NCI-H1105 (cell line): ENCODE measurements around the gene BTNL9.
"Not testable (repeated sequence)": the region's sequence is repeated elsewhere in the genome, so short reads cannot be mapped to it uniquely, and the experiment has no call there.

Experiments
- DNase-seq: peaks from one replicate; lab custom pipeline; 2025; lab: John Stamatoyannopoulos, UW

The BTNL9 gene

DNA sequence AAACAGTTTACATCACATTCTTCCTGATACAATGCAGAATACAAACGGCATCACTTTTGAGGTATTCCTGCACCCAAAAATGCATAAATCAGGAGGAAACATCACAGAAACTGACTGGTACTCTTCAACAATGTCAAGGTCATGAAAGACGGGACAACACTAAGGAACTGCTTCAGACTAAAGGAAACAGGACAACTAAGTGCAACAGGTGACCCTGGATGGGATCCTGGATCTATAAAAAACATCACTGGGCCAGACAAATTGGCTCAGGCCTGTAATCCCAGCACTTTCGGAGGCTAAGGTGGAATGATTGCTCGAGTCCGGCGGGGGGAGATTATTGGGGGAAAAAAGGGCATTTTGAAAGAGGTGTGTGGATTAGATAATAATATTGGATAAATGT lies 22.6 kb downstream of the BTNL9 start:
- DNase-seq: no peak

DNA sequence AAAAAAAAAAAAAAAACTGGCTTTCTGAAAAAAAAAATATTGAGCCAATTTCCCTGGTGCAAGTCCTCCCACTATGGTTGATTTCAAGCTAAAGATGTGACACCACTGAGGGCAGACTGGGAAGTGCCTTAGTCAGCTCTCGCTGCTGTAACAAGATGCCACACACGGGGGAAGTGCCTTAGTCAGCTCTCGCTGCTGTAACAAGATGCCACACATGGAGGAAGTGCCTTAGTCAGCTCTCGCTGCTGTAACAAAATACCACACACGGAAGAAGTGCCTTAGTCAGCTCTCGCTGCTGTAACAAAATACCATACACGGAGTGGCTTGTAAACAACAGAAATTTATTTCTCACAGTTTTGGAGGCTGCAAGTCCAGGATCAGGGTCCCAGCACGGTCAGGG lies 23.4 kb downstream of the BTNL9 start:
- no peak for DNase-seq

DNA sequence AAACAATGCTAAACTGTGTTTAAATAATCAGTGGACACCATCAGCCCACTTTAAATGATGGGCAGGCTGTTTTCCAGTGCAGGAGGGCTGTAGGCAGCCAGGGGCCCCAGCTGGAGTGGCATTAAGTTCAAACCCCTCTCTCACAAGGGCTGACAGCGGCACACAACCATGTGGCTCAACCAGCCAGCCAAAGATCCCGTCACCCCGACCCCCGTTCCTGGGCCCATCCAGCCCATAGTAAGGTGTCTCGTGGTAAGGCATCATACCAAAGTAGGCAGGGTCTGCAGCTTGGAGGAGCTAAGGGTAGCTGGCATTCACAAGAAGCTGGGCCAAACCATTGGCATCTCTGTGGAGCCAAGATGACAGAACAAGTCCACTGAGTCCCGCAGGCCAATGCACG lies 24.9 kb downstream of the BTNL9 start:
- DNase-seq: no peak

DNA sequence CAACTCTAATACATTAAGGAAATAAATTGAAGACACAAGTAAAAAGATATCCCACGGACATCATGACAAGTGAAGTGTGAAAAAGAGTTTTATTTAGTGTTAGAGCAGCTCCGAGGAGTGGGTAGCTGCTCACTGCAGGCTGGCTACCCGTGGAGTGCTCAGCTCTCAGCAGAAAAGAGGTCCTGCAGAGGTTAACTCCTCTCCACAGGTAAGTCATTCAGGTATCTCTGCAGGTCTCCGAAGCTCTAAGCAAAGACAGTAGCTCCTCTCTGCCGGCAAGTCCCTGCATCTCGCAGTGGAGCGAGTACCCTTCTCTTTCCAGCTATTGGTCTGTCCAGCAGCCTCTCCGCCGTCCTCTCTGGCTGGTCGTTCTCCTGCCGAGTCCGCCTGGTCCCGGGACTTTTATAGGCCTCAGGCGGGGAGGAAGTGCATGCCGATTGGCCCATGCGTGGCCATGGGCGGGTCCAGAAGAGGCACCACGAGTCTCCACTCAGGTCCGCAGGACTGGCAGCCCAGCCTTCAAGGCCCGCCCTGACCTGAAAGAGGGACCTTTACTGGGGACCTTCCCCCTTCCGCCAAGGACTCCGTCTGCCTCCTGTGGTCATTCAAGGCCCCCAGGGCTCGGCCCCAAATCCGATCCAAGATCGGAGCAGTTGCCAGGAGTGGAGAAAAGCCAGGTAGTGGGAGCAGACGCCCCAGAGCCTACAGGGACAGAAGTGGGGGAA lies 29.9 kb downstream of the BTNL9 start:
- DNase-seq: no peak

DNA sequence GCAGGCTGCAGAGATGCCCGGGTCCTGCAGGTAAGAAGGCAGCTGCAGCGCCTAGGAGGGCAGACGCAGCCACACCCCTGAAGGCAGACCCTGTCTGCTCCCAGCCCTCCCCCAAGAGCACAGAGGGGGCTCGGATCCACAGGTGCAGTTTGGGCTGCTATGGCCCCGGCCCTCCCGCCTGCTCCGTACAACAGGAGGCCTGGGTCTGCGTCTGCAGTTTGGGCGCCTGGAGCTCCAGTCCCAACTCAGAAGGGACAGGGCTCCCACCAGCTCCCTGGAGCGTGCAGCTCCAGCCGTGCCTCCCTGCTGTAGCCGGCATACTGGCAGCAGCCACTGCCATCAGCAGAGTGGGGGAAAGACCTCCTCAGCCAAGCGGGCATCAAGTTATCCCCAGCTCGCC lies 30.5 kb downstream of the BTNL9 start:
- DNase-seq: no peak

DNA sequence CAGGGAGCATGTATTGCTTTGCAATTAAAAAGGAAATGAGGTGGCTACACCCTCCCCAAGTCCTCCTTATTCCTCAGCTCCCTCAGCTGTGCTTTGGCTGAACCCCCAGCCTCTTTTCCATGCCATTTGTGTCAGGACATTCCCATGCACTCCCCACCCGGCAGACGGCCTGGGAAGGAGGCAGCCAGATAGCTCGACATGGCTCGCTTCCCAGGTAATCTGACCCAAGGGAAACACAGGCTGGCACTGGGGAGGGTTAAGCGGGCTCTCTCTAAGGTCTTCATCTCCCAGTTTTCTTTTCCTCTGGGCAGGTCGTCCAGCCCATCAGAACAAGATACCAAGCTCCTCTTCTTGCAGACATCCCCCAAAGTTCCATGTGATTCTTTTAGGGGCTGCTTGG lies 31.2 kb downstream of the BTNL9 start:
- no peak for DNase-seq

DNA sequence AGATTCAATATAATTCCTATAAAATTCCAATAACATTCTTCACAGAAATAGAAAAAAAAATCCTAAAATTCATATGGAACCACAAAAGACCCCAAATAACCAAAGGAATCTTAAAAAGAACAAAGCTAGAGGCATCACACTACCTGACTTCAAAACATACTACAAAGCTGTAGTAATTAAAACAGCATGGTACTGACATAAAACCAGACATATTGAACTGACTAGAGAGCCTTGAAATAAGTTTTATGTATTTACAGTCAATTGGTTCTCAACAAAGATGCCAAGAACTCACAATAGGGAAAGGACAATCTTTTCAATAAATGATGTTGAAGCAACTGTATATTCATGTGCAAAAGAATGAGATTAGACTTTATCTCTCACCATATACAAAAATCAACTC lies 36.9 kb downstream of the BTNL9 start:
- no peak for DNase-seq

DNA sequence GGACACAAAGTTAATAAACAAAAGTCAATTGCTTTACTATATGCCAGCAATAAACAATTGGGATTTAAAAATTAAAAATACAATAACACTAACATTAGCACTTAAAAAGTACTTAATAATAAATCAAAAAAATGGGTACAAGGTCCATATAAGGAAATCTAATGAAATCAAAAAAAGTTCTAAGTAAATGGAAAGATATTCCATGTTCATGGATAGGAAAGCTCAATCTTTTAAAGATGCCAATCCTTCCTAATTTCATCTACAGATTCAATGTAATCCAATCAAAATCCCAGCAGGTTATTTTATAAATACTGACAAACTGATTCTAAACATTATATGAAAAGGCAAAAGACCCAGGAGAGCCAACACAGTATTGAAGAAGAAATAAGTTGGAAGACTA lies 41.9 kb downstream of the BTNL9 start:
- no peak for DNase-seq

DNA sequence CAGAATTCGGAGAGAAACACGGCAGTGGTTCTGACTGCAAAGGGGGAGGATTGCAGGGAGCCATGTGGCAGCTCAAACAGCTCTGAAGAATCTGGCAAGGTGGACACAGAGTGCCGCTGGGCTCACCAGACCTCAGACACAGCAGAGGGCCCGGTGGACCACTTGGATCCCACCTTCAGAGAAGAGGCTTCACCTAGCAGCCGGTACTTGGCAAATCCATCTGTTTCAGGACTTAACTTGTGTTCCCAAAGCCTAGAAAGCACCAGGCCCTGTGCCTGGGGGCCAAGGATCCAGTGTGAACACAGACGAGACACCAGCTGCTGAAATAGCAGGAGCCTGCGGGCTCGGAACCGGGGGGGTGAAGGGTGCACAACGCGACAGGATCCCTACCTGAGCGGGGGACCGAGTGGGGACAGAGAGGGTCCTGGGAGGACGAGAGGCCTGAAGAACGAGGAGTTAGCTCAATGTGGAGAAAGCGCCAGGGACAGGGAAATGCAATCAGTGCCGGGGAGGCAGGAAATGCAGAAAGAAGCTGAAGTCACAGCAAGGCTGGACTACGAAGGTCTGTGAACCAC lies 44.6 kb downstream of the BTNL9 start:
- DNase-seq: no peak

DNA sequence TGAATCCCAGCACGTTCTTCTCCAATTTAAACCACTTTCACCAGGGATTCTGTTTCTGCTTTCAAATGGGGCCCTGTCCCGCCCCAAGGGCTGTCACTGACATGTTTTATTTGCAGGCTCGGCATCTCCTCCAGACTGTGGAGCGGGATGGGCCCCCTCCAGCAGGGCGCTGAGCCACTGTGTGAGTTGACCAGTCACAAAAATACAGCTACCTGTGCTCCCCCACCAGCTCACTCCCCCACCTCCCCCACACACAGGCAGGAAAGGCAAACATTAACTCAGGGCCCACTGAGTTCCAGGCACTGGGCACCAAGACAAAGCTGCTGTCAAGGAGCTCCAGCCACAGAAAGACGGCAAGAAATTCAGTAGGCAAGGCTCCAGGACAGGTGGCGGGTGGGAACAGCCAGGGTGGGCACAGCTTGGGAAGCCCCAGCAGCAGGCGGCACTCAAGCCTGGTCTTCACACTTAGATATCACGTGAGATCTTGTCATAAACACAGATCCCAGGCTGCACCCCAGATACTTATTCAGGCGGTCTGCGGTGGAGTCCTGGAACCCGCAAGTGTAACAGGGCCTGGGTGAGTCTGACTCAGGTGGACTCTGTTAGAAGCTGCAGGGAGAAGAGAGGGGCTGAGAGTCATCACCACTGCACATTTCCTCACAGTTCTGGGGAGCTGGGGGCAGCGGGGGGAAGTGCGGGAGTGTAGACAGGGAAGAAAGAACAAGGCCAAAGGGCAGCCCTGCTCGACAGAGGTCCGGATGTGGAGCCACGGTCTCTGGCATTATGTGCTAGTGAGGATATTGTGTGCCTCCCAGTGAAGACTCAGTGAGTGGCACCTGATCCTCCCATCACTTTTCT lies 46.2 kb downstream of the BTNL9 start:
- no peak for DNase-seq

DNA sequence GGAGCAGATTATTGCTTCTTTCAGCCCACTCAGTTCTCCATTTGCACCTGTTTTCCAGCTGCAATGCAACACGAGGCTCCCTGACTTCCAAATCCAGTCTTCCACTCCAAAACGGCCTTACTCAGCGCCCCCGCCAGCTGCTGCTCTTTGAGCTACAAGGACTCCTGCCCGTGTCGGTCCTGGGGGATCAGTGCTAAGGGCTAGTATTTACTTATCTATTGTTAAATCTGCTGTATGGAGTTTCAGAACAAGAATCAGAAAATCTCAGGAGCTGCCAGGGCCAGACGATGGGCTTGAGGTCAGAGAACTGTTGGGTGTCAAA lies 46.8 kb downstream of the BTNL9 start:
- no peak for DNase-seq

DNA sequence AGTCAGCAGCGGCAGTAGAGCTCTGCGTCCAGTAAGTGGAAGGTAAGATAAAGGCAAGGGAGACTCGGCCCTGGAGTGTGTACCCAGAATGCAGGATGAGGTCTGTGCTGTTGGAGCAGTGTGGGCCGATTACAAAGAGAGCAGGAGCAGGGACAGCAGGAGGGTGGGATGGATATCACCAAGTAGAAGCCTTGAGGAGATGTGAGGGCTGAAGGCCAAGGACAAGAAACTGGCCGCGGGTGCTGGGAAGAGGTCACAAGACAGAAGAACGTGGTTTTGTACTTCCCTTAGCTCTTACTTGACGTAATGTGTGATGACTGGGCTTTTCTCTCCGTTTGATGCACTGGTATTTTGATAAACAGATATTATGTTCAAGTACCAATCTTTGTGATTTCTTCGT lies 47.2 kb downstream of the BTNL9 start:
- no peak for DNase-seq

DNA sequence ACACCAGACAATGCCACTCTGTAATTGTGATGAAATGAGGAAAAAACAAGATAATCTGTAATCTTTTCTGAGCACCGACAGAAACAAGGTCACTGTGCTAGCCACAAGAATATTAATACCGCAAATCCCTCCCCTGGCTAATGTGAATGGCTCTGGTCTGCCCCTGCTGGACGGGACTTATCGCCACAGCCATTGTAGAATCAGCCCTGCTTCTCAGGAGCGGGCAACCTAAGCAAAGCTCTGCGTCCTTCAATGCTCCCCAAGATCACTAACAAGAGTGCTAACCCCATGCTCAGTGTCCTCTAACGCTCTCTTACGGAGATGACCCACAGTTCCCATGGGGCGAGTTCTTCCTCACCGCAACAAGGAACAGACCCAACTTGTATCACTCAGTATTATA lies 48.2 kb downstream of the BTNL9 start:
- no peak for DNase-seq

DNA sequence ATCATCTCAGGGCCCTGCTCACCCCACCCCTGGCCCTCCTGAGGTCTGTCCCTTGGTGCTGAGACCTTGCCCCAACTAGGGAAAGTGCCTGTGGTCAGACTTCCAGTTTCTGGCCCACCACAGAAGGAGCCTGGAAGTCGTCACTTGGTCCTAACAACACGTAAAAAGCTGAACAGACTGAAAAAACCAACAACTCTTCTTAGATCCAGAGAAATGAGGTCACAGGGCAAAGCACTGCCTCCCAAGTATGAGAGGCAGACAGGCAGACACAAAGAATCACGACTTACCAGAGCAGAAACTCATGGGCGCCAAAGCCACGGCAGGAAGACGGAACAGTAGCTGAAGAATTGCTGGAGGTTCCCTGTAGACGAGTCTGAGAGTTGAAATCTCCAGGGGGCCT lies 52.4 kb downstream of the BTNL9 start:
- no peak for DNase-seq

DNA sequence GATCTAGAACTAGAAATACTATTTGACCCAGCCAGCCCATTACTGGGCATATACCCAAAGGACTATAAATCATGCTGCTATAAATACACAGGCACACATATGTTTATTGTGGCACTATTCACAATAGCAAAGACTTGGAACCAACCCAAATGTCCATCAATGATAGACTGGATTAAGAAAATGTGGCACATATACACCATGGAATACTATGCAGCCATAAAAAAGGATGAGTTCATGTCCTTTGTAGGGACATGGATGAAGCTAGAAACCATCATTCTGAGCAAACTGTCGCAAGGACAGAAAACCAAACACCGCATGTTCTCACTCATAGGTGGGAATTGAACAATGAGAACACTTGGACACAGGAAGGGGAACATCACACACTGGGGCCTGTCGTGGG lies 55.1 kb downstream of the BTNL9 start:
- not testable (repeated sequence) for DNase-seq

DNA sequence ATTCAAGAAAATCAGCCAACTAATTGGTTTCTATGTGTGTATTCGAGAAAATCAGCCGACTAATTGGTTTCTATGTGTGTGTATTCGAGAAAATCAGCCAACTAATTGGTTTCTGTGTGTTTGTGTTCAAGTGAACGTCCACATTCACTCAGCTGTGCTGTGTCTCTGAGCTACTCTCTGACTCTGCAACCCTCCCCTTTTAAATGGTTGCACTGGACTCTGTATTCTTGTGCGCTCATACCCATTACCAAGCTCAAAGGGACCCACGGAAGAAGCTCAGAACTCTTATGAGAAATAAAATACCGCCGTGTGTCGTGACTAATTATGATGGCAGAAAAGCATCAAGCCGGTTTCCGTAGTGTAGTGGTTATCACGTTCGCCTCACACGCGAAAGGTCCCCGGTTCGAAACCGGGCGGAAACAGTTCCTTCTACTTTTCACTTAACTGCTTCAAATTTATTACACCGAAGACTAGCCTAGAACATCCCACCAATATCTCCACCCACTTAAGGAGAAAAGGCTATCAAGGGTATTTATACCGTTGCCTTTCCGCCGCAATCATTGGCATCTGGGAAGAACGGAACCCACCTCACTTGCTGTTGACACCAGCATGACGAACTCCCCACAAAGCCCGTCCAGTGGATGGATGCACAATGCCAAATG lies 56.8 kb downstream of the BTNL9 start:
- not testable (repeated sequence) for DNase-seq

DNA sequence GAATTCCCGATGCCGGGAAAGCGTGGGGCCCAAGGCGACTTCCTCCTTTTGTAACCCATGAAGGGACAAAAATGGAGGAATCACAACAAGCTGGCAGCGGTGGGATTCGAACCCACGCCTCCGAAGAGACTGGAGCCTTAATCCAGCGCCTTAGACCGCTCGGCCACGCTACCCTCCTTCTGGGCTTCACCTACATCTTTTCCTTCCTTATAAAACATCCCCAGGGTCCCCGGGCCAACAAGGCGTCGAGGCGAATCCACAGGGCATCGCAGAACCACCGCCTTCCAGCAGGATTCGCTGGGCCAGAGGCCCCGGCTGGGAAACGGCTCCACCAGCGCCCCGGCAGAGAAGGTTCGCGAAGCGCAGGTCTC lies 57.3 kb downstream of the BTNL9 start:
- DNase-seq: not testable (repeated sequence)

DNA sequence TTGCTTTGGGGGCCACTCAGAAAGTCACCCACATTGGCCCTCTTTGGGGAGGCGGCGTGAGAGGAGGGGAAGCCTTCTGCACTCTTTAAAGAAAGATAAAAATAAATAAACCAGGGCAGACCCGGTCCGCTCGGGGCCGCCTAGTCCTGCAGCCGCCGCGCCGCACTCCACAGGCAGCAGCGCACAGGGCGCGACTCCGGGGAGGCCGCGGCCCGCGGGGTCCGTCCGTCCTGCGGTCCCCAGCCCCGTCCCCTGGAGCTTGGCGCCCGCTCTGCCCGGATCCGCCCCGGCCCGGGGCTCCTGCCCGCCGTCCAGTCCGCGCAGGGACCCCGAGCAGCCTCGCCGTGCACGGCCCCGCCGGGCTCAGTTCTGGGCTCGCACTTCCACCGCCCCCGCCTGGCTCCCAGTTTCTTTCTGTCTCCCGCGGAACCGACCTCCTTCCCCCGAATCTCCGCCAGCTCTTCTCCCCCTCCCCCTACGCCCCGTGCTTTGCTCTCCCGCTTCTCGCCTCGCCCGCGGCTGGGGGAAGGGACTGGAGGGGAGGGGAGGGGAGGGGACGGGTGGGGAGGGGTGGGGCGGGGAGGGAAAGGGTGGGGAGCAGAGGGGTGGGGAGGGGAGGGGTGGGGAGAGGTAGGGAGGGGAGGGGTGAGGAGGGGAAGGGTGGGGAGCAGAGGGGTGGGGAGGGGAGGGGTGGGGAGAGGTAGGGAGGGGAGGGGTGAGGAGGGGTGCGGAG lies 57.9 kb downstream of the BTNL9 start:
- DNase-seq: not testable (repeated sequence)

DNA sequence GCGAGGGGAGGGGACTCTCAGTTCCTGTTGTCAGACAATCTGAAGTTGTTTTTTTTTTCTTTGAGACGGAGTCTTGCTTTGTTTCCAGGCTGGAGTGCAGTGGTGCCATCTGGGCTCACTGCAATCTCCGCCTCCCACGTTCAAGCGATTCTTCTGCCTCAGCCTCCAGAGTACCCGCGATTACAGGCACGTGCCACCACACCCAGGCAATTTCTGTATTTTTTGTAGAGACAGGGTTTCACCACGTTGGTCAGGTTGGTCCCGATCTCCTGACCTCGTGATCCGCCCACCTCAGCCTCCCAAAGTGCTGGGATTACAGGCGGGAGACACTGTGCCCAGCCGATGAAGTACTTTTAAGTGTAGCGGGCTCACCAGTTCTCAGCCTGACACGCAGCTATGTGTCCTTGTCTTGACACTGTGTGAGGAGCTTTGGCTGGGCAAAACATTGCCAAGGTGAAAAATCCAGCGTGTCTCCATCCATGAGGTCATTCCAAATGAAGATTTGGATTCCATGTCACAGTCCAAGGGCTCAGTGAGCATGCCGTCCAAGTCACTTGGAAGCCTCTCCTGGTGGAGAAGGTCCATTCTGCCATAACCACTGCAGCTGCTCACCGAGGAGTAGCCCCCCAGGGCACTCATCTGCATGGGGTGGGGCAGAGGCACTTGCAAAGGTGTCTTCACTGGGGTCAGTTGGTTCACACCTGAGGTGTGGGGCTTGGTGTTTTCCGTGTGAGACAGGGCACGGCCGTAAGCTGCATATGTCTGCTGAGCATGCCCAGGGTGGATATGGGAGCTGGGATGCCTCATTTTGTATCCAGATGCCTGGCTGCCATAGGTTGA lies 58.9 kb downstream of the BTNL9 start:
- no peak for DNase-seq

DNA sequence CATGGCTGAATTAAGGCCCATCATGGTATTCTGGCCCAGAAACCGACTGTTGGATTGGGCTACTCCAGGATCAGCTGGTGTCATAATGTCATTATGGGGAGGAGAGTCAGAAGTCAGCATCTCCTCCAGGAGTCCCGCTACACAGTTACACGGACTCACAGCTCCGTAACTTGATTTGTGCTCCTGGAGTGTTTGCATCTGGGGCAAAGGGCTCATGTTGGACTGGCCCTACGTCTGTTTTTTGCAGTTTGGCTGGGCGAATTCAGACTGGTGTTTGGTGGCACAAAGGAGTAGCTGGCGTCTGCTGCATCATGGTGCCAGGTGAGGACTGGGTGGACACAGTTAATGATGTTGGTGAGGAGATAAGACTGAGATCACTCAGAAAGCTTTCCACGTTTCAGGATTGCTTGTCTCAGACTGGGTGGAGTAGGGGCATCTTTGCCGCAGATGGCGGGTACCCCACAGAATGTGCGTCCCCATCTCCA lies 59.6 kb downstream of the BTNL9 start:
- no peak for DNase-seq
